Ascending aorta (tissue), 2 donors: ENCODE measurements around the gene DNAI1. TPM values are rescaled to one million over a fixed set of nuclear protein-coding genes. Genes with fewer than 3 reads are reported as not detected.

Experiments
- DNase-seq, 2 donors: peaks; one replicate each; pipeline ENCODE4 v3.0.0-alpha.2; 2019; ENCODE audit warnings: low spot score in 2 of 2
- H3K27ac ChIP-seq, 2 donors: fragments of 200-600 bp; sonication (generic); one replicate each; pipeline ENCODE4 v1.5.1; 2016 to 2017; ENCODE audit warnings: mild to moderate bottlenecking in 1 of 2
- H3K27me3 ChIP-seq: fragments of 200-600 bp; sonication (generic); one replicate; pipeline ENCODE4 v1.5.1; 2017
- H3K36me3 ChIP-seq, 2 donors: fragments of 200-600 bp; sonication (generic); one replicate each; pipeline ENCODE4 v1.5.1; 2016
- H3K4me1 ChIP-seq, 2 donors: fragments of 200-600 bp; sonication (generic); one replicate each; pipeline ENCODE4 v1.5.1; 2016 to 2017; ENCODE audit warnings: mild to moderate bottlenecking in 1 of 2
- H3K4me3 ChIP-seq, 2 donors: fragments of 200-600 bp; sonication (generic); one replicate each; pipeline ENCODE4 v1.5.1; 2016 to 2017; ENCODE audit warnings: mild to moderate bottlenecking in 1 of 2
- H3K9me3 ChIP-seq, 2 donors: fragments of 200-600 bp; sonication (generic); one replicate each; pipeline ENCODE4 v1.5.1; 2016
- intact Hi-C: fragments of 100-400 bp; cut with DNase I; formaldehyde crosslinking; loops from one replicate; pipeline ENCODE4 v1.15.1; 2023
- total RNA-seq: library from RNA; depleted of rRNA; stranded (reverse); fragments of >200 nt; gene quantifications from one replicate; pipeline ENCODE4 v1.1.0, GENCODE V29; 2016
- TF ChIP-seq, protein P1 (sequence below), 3 experiments: fragments of 200-600 bp in 2 of 3; fragments of 450-650 bp in 1 of 3; sonication (generic) in 2 of 3; IDR thresholded peaks; one replicate each; pipeline ENCODE4 v1.5.1; 2016 to 2019; ENCODE audit warnings: antibody characterized with exemption in 3 of 3, mild to moderate bottlenecking in 1 of 3, moderate library complexity in 1 of 3

DNAI1 gene
- total RNA-seq, 1 donor from 2014 or later, result not detected

DNA sequence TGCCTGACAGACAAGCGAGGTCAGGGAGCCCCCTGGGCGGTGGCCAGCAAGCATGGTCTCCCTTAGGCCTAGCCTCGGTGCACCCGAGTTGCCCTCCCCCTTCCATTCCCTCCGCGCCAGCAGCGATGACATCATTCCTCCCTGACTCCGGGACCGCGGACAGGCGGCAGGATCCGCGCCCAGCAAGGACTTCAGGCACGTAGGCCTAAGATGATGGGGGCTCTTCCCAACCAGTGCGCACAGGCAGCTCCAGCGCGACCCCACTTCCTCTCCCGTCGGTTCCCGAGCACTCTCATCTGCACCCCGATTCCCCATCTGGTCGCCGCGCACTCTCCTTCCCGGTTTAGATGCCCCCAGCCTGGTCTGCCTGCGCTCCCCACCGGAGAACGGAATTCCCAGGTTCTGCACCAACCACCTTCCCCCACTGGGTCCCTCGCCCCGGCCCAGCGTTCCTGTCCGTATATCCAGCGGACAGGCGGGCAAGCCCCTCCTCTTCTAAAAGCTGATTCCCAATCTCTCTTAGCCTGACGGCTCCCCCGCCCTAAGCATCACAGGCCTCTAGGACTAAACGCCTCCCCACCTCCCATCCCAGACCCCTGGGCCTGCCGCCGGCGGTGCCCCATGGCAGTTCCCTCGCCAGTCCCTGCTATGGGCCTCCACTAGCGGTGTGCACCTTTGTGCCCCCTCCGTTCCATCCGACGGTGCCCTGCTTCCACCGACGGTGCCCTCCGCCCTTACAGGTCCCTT lies 1.2 kb upstream of the DNAI1 start:
- TF ChIP-seq, protein P1, sequence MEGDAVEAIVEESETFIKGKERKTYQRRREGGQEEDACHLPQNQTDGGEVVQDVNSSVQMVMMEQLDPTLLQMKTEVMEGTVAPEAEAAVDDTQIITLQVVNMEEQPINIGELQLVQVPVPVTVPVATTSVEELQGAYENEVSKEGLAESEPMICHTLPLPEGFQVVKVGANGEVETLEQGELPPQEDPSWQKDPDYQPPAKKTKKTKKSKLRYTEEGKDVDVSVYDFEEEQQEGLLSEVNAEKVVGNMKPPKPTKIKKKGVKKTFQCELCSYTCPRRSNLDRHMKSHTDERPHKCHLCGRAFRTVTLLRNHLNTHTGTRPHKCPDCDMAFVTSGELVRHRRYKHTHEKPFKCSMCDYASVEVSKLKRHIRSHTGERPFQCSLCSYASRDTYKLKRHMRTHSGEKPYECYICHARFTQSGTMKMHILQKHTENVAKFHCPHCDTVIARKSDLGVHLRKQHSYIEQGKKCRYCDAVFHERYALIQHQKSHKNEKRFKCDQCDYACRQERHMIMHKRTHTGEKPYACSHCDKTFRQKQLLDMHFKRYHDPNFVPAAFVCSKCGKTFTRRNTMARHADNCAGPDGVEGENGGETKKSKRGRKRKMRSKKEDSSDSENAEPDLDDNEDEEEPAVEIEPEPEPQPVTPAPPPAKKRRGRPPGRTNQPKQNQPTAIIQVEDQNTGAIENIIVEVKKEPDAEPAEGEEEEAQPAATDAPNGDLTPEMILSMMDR (IDR thresholded peaks at IDR 0.05), result no peak

DNA sequence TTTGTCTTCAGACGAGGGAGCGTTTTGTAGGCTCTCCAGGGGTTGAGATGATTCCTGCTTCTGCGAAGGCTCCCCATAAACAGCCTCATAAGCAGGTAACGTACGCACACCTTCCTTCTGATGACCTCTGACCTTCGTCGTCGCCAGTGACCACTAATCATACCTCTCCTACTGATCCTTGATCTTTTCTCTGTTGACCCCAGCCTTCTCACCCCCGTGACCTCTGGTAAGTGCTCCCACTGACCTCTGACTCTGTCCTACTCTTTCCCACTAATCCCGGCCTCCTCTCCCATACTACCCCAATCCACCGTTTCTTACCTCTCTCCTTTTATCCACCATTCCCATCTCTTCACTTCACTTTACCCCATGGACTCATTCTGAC lies 345 bp downstream of the DNAI1 start:
- intact Hi-C loops, result loop anchor here (1.0 to 5.0 kb wide), 9 partner anchors 64 to 1943 kb away; partner anchors contain the start of genes DCAF12, ENHO, KIF24 and MYORG
- TF ChIP-seq, protein P1 (IDR thresholded peaks at IDR 0.05), result no peak
- no peak for DNase-seq
- H3K9me3 ChIP-seq, result no peaks in the 10 kb centered on the region
- H3K27ac ChIP-seq, result no peak overlapping the region
- H3K4me1 ChIP-seq, result peaks cover 0 to 28% of the 10 kb centered on the region in 2 donors
- H3K27me3 ChIP-seq, result no peaks in the 10 kb centered on the region
- no peaks in the 10 kb centered on the region for H3K36me3 ChIP-seq
- H3K4me3 ChIP-seq, result peak overlapping the region; percentile 79 to 94

More for the DNA sequence above, 1.2 kb upstream of the DNAI1 start:
- Histone ChIP-seq H3K4me1 (peaks cover 0 to 28% of the 10 kb centered on the region in 2 donors), H3K27ac (peak overlapping the region; percentile 76 to 88), H3K27me3 (no peaks in the 10 kb centered on the region), H3K4me3 (peak overlapping the region; percentile 79 to 94), H3K9me3 (no peaks in the 10 kb centered on the region), H3K36me3 (no peaks in the 10 kb centered on the region)
- intact Hi-C loops, result loop anchor here (2.0 to 5.0 kb wide), 8 partner anchors 65 to 1945 kb away; partner anchors contain the start of genes DCAF12, ENHO, MYORG and RNF38
- DNase-seq, result peak; percentile 35 to 80

DNA sequence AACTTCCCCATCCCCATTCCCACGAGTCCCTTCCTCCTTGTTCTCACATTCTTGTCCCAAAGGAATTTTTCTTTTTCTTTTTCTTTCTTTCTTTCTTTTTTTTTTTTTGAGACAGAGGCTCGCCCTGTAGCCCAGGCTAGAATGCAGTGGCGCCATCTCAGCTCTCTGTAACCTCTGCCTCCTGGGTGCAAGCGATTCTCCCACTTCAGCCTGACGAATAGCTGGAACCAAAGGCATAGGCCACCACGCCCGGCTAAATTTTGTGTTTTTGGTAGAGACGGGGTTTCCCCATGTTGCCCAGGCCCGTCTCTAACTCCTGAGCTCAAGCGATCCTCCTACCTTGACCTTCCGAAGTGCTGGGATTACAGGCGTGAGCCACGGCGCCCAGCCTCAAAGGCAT lies 751 bp downstream of the DNAI1 start:
- Histone ChIP-seq H3K27ac (no peak overlapping the region), H3K9me3 (no peaks in the 10 kb centered on the region), H3K36me3 (no peaks in the 10 kb centered on the region), H3K4me3 (no peak overlapping the region), H3K27me3 (no peaks in the 10 kb centered on the region), H3K4me1 (peaks cover 0 to 25% of the 10 kb centered on the region in 2 donors)
- TF ChIP-seq, protein P1 (IDR thresholded peaks at IDR 0.05), result no peak
- intact Hi-C loops, result loop anchor here (1.0 to 5.0 kb wide), 9 partner anchors 63 to 1943 kb away; partner anchors contain the start of genes DCAF12, ENHO, KIF24 and MYORG
- no peak for DNase-seq

DNA sequence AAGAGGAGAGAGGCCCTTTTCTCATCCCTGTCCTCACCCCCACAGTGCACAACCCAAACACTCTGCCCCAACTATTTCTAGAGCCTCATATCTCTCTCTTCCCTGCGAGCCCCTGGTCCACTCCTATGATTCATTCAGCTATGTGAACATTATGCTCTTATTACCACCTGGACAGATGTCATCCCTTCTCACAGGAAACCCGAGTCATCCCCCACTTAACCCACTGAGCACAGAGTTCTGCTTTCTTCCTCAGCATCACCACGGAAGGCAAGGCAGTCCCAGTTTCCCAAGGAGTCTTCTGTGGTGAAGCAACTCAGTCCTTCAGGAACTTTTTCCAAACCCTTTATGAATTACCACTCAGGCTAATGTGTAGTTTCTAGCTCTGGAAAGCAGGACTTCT lies 1.3 kb downstream of the DNAI1 start:
- TF ChIP-seq, protein P1 (IDR thresholded peaks at IDR 0.05), result no peak
- intact Hi-C loops, result loop anchor here (1.0 to 5.0 kb wide), 10 partner anchors 63 to 1942 kb away; partner anchors contain the start of genes DCAF12, ENHO, KIF24 and MYORG
- no peaks in the 10 kb centered on the region for H3K9me3 ChIP-seq
- no peak for DNase-seq
- H3K4me3 ChIP-seq, result no peak overlapping the region
- H3K4me1 ChIP-seq, result peaks cover 0 to 21% of the 10 kb centered on the region in 2 donors
- no peaks in the 10 kb centered on the region for H3K36me3 ChIP-seq
- H3K27ac ChIP-seq, result no peak overlapping the region
- no peaks in the 10 kb centered on the region for H3K27me3 ChIP-seq

DNA sequence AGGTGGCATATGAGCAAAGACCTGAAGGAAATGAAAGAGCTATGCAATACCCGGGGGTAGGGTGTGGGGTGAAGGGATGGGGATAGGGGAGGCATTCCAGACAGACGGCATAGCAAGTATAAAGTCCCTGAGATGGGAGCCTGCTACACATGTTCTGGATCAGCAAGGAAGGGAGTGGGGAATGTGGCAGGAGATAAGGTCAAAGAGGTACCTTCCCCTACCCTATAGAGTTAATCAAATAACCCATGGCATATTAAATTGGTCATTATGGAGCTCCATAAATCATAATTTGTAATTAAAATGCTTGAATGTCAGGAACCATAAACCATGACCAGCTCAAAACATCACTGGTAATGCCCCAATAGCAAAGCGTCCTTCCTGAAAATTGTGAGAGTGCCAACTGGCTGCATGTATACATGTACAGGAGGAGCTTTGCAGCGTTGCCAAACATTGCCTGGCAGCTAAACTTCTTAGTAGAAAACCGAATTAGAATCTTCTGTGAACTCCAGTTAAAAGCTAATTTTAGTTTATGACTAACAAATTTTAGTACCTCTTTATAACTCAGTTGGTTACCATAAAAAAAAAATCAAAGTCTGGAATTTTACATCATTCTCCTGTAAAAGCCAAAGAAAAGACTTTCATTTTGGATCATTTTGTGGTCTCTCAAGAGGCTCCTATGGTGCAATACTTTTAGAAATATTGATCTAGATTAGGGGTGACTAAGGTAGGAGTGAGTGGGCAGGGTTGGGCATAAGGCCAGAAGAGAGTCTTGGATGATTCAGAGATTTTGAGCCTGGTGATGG lies 4.7 kb downstream of the DNAI1 start:
- Histone ChIP-seq H3K9me3 (no peaks in the 10 kb centered on the region), H3K36me3 (no peaks in the 10 kb centered on the region), H3K27ac (peak overlapping the region; percentile 33 to 48), H3K27me3 (no peaks in the 10 kb centered on the region), H3K4me3 (no peak overlapping the region), H3K4me1 (peaks cover 0 to 3% of the 10 kb centered on the region in 2 donors)
- intact Hi-C loops, result loop anchor here (5.0 kb wide), 1 partner anchor 286 kb away; the partner anchor contains the start of gene UBAP1
- TF ChIP-seq, protein P1 (IDR thresholded peaks at IDR 0.05), result no peak
- peak in 1 of 2 donors; percentile 72 for DNase-seq
